GM12891 (cell line): ENCODE results near the gene MYLK3.
A peak's percentile ranks its signal among the peaks of the same experiment; 100 is the strongest.

Source experiments
- DNase-seq: peaks from one replicate; pipeline ENCODE4 v3.0.0; 2011; ENCODE audit warnings: low spot score; ENCODE audit not compliant: insufficient read length
- FAIRE-seq: peaks from 2 replicates; lab custom pipeline; 2011; peaks lifted over from hg19 to GRCh38; lab: Jason Lieb, UNC
- PAX5 ChIP-seq: IDR thresholded peaks from 2 replicates; pipeline ENCODE4 v1.6.1; 2011; ENCODE audit warnings: low read length, moderate library complexity, mild to moderate bottlenecking; ENCODE audit not compliant: insufficient read depth, severe bottlenecking
- POLR2A ChIP-seq: IDR thresholded peaks from 2 replicates; pipeline ENCODE4 v1.6.1; 2011; ENCODE audit warnings: low read depth, low read length, control low read depth
- POLR2AphosphoS5 ChIP-seq: IDR thresholded peaks from 2 replicates; pipeline ENCODE4 v1.6.1; 2011; ENCODE audit warnings: low read depth, low read length, control low read depth
- POU2F2 ChIP-seq: IDR thresholded peaks from 2 replicates; pipeline ENCODE4 v1.6.1; 2011; ENCODE audit warnings: low read depth, mild to moderate bottlenecking, control low read depth, low read length, moderate library complexity
- SPI1 ChIP-seq: IDR thresholded peaks from 2 replicates; pipeline ENCODE4 v1.6.1; 2011; ENCODE audit warnings: low read depth, low read length, control low read depth
- TAF1 ChIP-seq: IDR thresholded peaks from 2 replicates; pipeline ENCODE4 v1.6.1; 2011; ENCODE audit warnings: low read depth, low read length, control low read depth

MYLK3 gene

DNA sequence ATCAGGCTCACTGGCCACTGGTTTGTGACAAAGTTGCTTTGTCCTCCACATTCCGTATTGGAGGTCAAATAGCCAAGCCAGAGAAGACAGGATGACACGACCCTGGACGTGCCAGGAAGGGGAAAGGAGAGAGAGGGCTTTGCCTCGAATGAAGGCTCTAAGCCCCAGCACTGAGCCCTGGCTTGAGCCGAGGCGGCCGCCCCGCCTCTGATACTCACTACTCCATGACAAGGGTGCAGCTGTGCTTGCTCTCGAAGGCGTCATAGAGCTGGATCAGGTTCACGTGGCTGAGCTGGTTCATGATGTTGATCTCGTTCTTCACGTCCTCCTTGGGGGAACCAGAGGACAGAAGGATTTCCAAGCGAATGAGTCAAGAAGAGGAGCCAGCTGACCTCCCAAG lies 19.3 kb downstream of the MYLK3 start:
- DNase-seq (no peak), FAIRE-seq (no peak)
- TF ChIP-seq POU2F2 (no peak), SPI1 (no peak), POLR2AphosphoS5 (no peak), TAF1 (no peak), PAX5 (no peak)

- FAIRE-seq (no peak), DNase-seq (no peak)
- no peak for TF ChIP-seq POLR2A
- no peak for TF ChIP-seq SPI1
- no peak for TF ChIP-seq POU2F2
- TF ChIP-seq POLR2AphosphoS5: no peak
- no peak for TF ChIP-seq PAX5
- no peak for TF ChIP-seq TAF1
Measured at GRCh38 chr16:46727630-46728029, 20.5 kb downstream of the MYLK3 start.

GRCh38 chr16:46727184-46727583 lies 21.0 kb downstream of the MYLK3 start:
- TF ChIP-seq PAX5 (no peak), POU2F2 (no peak), TAF1 (no peak), POLR2AphosphoS5 (no peak), SPI1 (no peak), POLR2A (no peak)
- no peak for DNase-seq
- FAIRE-seq: no peak

- FAIRE-seq (no peak), DNase-seq (no peak)
- TF ChIP-seq POU2F2 (no peak), TAF1 (no peak), POLR2A (no peak), SPI1 (no peak), PAX5 (no peak), POLR2AphosphoS5 (no peak)
Measured at GRCh38 chr16:46721885-46722284, 26.3 kb downstream of the MYLK3 start.

GRCh38 chr16:46720619-46721018 lies 27.5 kb downstream of the MYLK3 start:
- FAIRE-seq: no peak

DNA sequence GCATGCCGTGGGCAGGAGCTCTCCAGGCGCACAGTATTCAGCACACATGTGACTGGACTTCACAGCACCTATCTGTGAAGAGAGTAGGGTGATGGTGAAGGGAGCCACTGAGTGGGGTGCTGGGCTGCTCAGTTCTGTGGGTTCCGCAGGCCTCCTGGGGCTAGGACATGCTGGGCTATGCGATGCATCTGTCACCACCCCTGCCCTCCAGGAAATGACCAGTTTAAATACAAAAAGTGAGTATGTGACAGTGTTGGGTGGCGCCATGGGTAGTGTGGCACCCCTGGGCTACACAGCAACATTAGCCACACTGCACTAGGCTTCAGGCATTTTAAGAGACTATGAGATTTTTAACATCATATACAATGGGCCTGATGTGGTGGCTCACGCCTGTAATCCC lies 28.6 kb downstream of the MYLK3 start:
- TF ChIP-seq PAX5 (no peak), POLR2A (no peak), POU2F2 (no peak), SPI1 (no peak), TAF1 (no peak), POLR2AphosphoS5 (no peak)

More at GRCh38 chr16:46720619-46721018, 27.5 kb downstream of the MYLK3 start:
- DNase-seq: no peak
- TF ChIP-seq POU2F2 (no peak), SPI1 (no peak), TAF1 (no peak), POLR2A (no peak), POLR2AphosphoS5 (no peak), PAX5 (no peak)

DNA sequence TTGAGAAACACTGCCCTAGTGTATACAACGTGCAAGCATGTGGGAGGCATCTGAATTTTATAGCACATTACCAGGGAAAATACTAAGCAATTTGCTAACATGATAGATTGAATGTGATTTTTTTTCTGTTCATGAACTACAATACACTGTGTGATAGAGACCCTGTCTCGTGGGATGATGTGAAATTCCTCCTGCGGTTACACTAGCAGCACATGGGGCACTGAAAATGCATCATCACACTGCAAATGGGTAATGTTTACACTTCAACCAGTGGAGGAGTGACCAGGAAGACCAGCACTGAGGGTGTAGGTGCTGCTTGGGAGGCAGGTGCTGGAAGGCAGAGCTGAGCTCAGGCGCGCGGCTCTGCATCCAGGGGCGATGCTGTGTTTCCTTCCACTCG lies 29.9 kb downstream of the MYLK3 start:
- TF ChIP-seq PAX5 (no peak), TAF1 (no peak), SPI1 (no peak), POU2F2 (no peak), POLR2AphosphoS5 (no peak), POLR2A (no peak)
- no peak for DNase-seq
- FAIRE-seq: no peak

More for the DNA sequence above, 28.6 kb downstream of the MYLK3 start:
- DNase-seq (no peak), FAIRE-seq (peak; percentile 35)

- DNase-seq (no peak), FAIRE-seq (no peak)
- no peak for TF ChIP-seq POU2F2
- no peak for TF ChIP-seq PAX5
- TF ChIP-seq POLR2AphosphoS5: no peak
- no peak for TF ChIP-seq TAF1
- no peak for TF ChIP-seq POLR2A
- no peak for TF ChIP-seq SPI1
Measured at GRCh38 chr16:46717692-46718091, 30.5 kb downstream of the MYLK3 start.

DNA sequence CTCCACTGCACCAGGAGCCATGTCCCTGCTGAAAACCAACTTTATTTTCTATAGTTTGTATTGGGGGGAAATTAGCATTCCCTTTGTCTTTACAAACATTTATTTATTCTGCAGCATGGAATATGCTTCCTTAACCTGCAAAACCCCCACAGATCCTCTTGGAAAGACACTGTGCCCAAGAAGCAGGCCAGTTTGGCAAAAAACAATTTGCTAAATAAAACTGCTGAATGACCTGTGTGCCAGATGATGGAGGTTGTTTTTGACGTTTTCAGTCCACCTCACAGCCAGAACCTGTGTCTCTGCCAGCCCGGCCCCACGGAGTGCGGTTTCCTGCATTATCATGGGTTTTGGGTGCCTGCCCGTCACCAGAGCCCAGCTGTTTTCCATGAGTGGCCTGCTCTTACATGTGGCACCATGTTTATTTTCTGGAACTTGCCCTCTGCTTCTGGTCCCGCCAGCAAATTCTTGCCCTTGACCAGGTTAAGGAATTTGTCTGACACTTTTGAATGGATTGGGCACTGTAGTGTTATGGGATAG lies 32.3 kb downstream of the MYLK3 start:
- DNase-seq: no peak

More for the DNA sequence above, 32.3 kb downstream of the MYLK3 start:
- TF ChIP-seq PAX5 (no peak), SPI1 (no peak), POU2F2 (no peak), TAF1 (no peak), POLR2AphosphoS5 (no peak), POLR2A (no peak)
- FAIRE-seq: peak; percentile 5
